Measurements from ENCODE around the gene MT1H.
A peak's percentile ranks its signal among the peaks of the same experiment; 100 is the strongest.

Gene MT1H

GRCh38 chr16:56626685-56627084 lies 42.9 kb upstream of the MT1H start:
- no peak for DNase-seq (ENCODE audit: low read depth)
- no peak for TF ChIP-seq CTCF (conservative IDR thresholded peaks at IDR 0.05; ENCODE audit: low read depth, low read length)
- H3K4me3 ChIP-seq (ENCODE audit: low read length), result peak overlapping the region; percentile 68

- no peak overlapping the region for H3K4me3 ChIP-seq (ENCODE audit: low read length)
- TF ChIP-seq CTCF (conservative IDR thresholded peaks at IDR 0.05; ENCODE audit: low read depth, low read length), result no peak
- no peak for DNase-seq (ENCODE audit: low read depth)
Observed at GRCh38 chr16:56628486-56629350, 40.9 kb upstream of the MT1H start.

- no peak for TF ChIP-seq CTCF (conservative IDR thresholded peaks at IDR 0.05; ENCODE audit: low read depth, low read length)
- no peak overlapping the region for H3K4me3 ChIP-seq (ENCODE audit: low read length)
- no peak for DNase-seq (ENCODE audit: low read depth)
Observed at GRCh38 chr16:56629531-56629930, 40.1 kb upstream of the MT1H start.

GRCh38 chr16:56630134-56630533 lies 39.5 kb upstream of the MT1H start:
- no peak for TF ChIP-seq CTCF (conservative IDR thresholded peaks at IDR 0.05; ENCODE audit: low read depth, low read length)
- no peak for DNase-seq (ENCODE audit: low read depth)
- H3K4me3 ChIP-seq (ENCODE audit: low read length), result no peak overlapping the region

GRCh38 chr16:56631197-56631596 lies 38.4 kb upstream of the MT1H start:
- no peak overlapping the region for H3K4me3 ChIP-seq (ENCODE audit: low read length)
- DNase-seq (ENCODE audit: low read depth), result no peak
- TF ChIP-seq CTCF (conservative IDR thresholded peaks at IDR 0.05; ENCODE audit: low read depth, low read length), result no peak

GRCh38 chr16:56631832-56632155 lies 37.8 kb upstream of the MT1H start:
- no peak for TF ChIP-seq CTCF (conservative IDR thresholded peaks at IDR 0.05; ENCODE audit: low read depth, low read length)
- peak overlapping the region; percentile 39 for H3K4me3 ChIP-seq (ENCODE audit: low read length)
- DNase-seq (ENCODE audit: low read depth), result no peak

GRCh38 chr16:56632156-56632847 lies 37.3 kb upstream of the MT1H start, which contains the start of gene MT1M:
TSS of gene MT1M (plus strand) at chr16:56632659. CDS start at chr16:56632732, 73 bp downstream.
- TF ChIP-seq CTCF (conservative IDR thresholded peaks at IDR 0.05; ENCODE audit: low read depth, low read length), result no peak
- no peak for DNase-seq (ENCODE audit: low read depth)
- H3K4me3 ChIP-seq (ENCODE audit: low read length), result peak within 1 kb of the TSS; percentile 39

Data from retinal pigment epithelial cell (primary cell).